T-cell (primary cell): ENCODE measurements around the gene PDXK. TPM values are rescaled to one million over a fixed set of nuclear protein-coding genes. Genes with fewer than 3 reads are reported as not detected.

Experiments used
- ATAC-seq, 4 experiments: fragments of 200-7000 bp in 3 of 4; fragments of 150-1000 bp in 1 of 4; cut with Tn5 transposase; replicated peaks in 1 of 4; 1 replicate in 3 of 4; 2 replicates in 1 of 4; pipeline ENCODE4 v1.10.0; 2021; ENCODE audit warnings: moderate library complexity in 3 of 4, mild to moderate bottlenecking in 2 of 4, moderate number of reproducible peaks in 1 of 4
- CTCF ChIA-PET, 2 donors: fragments of 300-600 bp; sonication (Branson Sonifier 250); formaldehyde crosslinking; loops; one replicate each; lab custom pipeline; 2022; ENCODE audit warnings: antibody characterized with exemption in 2 of 2; lab: Charles Lee
- POLR2A ChIA-PET, 2 donors: fragments of 300-600 bp; sonication (Branson Sonifier 250); formaldehyde crosslinking; loops; one replicate each; lab custom pipeline; 2022; ENCODE audit warnings: antibody characterized with exemption in 2 of 2; lab: Charles Lee
- DNase-seq, 35 experiments: peaks; one replicate each; pipeline versions ENCODE4 v3.0.0 to v3.0.0-alpha.2; 2013 to 2023
- H3K27ac ChIP-seq: one replicate; pipeline ENCODE4 v1.5.1; 2013; ENCODE audit warnings: low read length
- H3K27me3 ChIP-seq, 2 experiments: replicated peaks in 1 of 2; 1 replicate in 1 of 2; 2 replicates in 1 of 2; pipeline versions ENCODE4 v1.6.1 to v1.7.0; 2013; ENCODE audit warnings: low read length in 1 of 2, mixed read lengths in 1 of 2; ENCODE audit not compliant: control insufficient read depth in 2 of 2, insufficient read depth in 2 of 2; ENCODE audit errors: extremely low read depth in 1 of 2
- H3K36me3 ChIP-seq, 2 donors: 1 replicate in 1 of 2; 2 replicates in 1 of 2; pipeline versions ENCODE4 v1.6.1 to v1.7.0; 2013; ENCODE audit warnings: low read length in 1 of 2; ENCODE audit not compliant: control insufficient read depth in 2 of 2, insufficient read depth in 1 of 2; ENCODE audit errors: extremely low read depth in 1 of 2
- H3K4me1 ChIP-seq, 2 experiments: 1 replicate in 1 of 2; 2 replicates in 1 of 2; pipeline versions ENCODE4 v1.6.1 to v1.7.0; 2013; ENCODE audit warnings: low read length in 2 of 2, mixed read lengths in 1 of 2; ENCODE audit not compliant: insufficient read depth in 2 of 2, control insufficient read depth in 1 of 2; ENCODE audit errors: extremely low read depth in 1 of 2
- H3K4me3 ChIP-seq, 2 donors: 1 replicate in 1 of 2; 2 replicates in 1 of 2; pipeline versions ENCODE4 v1.5.1 to v1.7.0; 2013; ENCODE audit warnings: mild to moderate bottlenecking in 2 of 2, low read length in 1 of 2, moderate library complexity in 1 of 2; ENCODE audit not compliant: control insufficient read depth in 1 of 2; ENCODE audit errors: extremely low read depth in 1 of 2
- H3K9me3 ChIP-seq: 2 replicates; pipeline ENCODE4 v1.7.0; 2013
- H3K27ac Mint-ChIP-seq, 2 donors: one replicate each; pipeline ENCODE4 v1.8.0; 2020 to 2021; ENCODE audit warnings: mild to moderate bottlenecking in 2 of 2, mixed read lengths in 2 of 2
- H3K27me3 Mint-ChIP-seq, 2 donors: one replicate each; pipeline ENCODE4 v1.8.0; 2021 to 2022; ENCODE audit warnings: mixed read lengths in 2 of 2
- H3K36me3 Mint-ChIP-seq: one replicate; pipeline ENCODE4 v1.8.0; 2021; ENCODE audit warnings: mixed read lengths
- H3K4me1 Mint-ChIP-seq, 3 donors: one replicate each; pipeline ENCODE4 v1.8.0; 2020 to 2022; ENCODE audit warnings: mixed read lengths in 3 of 3, mild to moderate bottlenecking in 1 of 3
- H3K4me3 Mint-ChIP-seq, 3 donors: one replicate each; pipeline ENCODE4 v1.8.0; 2020 to 2022; ENCODE audit warnings: mild to moderate bottlenecking in 3 of 3, mixed read lengths in 3 of 3, moderate library complexity in 3 of 3
- H3K9me3 Mint-ChIP-seq, 3 donors: one replicate each; pipeline ENCODE4 v1.8.0; 2020 to 2022; ENCODE audit warnings: mixed read lengths in 3 of 3
- WGBS: methylation state at CpG from one replicate; pipeline ENCODE4 v1.1.5; 2013; ENCODE audit warnings: missing lambda C conversion rate; ENCODE audit not compliant: insufficient coverage; 5-methylcytosine and 5-hydroxymethylcytosine counted together
- total RNA-seq, 35 experiments: library from RNA in 6 of 35; stranded (reverse) in 6 of 35; fragments of 120-200 nt in 1 of 35; gene quantifications; one replicate each; pipeline versions ENCODE4 v1.2.1 to v1.2.4 and lab custom pipeline; 2013 to 2026

Gene PDXK
- total RNA-seq, 5 donors from 2014 or later (not counting 1 experiment from before 2014, with no cell fraction given) = 70.8 to 100 (median 80.2) TPM

GRCh38 chr21:43745772-43746517, 27.0 kb downstream of the PDXK start:
- Histone ChIP-seq H3K4me1 (peaks cover 0 to 3% of the 10 kb centered on the region in 2 experiments), H3K9me3 (no peaks in the 10 kb centered on the region), H3K27ac (no peak overlapping the region), H3K4me3 (no peak overlapping the region), H3K27me3 (no peaks in the 10 kb centered on the region), H3K36me3 (peaks cover 5 to 50% of the 10 kb centered on the region in 2 donors)
- no peak for DNase-seq
- no peaks in the 10 kb centered on the region for H3K27me3 Mint-ChIP-seq
- peaks cover 0 to 2% (median 0%) of the 10 kb centered on the region in 3 donors for H3K4me1 Mint-ChIP-seq
- ChIA-PET CTCF (no interaction called here), POLR2A (no interaction called here)
- 99% methylated on average over 13 of the region's 16 CpGs for WGBS
- no peak overlapping the region for H3K27ac Mint-ChIP-seq
- no peak overlapping the region for H3K4me3 Mint-ChIP-seq
- peaks cover 18% of the 10 kb centered on the region for H3K36me3 Mint-ChIP-seq
- no peaks in the 10 kb centered on the region for H3K9me3 Mint-ChIP-seq
- ATAC-seq = no peak

GRCh38 chr21:43748622-43749021, 29.7 kb downstream of the PDXK start:
- WGBS = 96% methylated on average over 12 of the region's 17 CpGs
- Histone ChIP-seq H3K4me1 (peaks cover 0 to 3% of the 10 kb centered on the region in 2 experiments), H3K27ac (no peak overlapping the region), H3K36me3 (peaks cover 0 to 57% of the 10 kb centered on the region in 2 donors), H3K9me3 (no peaks in the 10 kb centered on the region), H3K27me3 (no peaks in the 10 kb centered on the region), H3K4me3 (no peak overlapping the region)
- CTCF ChIA-PET = no interaction called here
- no peak for ATAC-seq
- POLR2A ChIA-PET = no interaction called here
- Mint-ChIP-seq H3K9me3 (no peaks in the 10 kb centered on the region), H3K4me3 (no peak overlapping the region), H3K27me3 (no peaks in the 10 kb centered on the region), H3K4me1 (no peaks in the 10 kb centered on the region), H3K36me3 (peaks cover 25% of the 10 kb centered on the region), H3K27ac (no peak overlapping the region)
- DNase-seq = no peak

- H3K27ac ChIP-seq = no peak overlapping the region
- Mint-ChIP-seq H3K27ac (no peak overlapping the region), H3K9me3 (no peaks in the 10 kb centered on the region), H3K4me1 (no peaks in the 10 kb centered on the region), H3K4me3 (no peak overlapping the region), H3K27me3 (no peaks in the 10 kb centered on the region), H3K36me3 (peaks cover 30% of the 10 kb centered on the region)
- peaks cover 0 to 3% of the 10 kb centered on the region in 2 experiments for H3K4me1 ChIP-seq
- no peaks in the 10 kb centered on the region for H3K27me3 ChIP-seq
- DNase-seq = no peak
- ChIA-PET CTCF (no interaction called here), POLR2A (interaction anchor here in 1 of 2 donors (0.6 kb wide), 1 partner anchor 593 kb away, joined by 3 read pairs; no protein-coding TSS in a partner anchor)
- peaks cover 11 to 52% of the 10 kb centered on the region in 2 donors for H3K36me3 ChIP-seq
- H3K4me3 ChIP-seq = no peak overlapping the region
- H3K9me3 ChIP-seq = no peaks in the 10 kb centered on the region
- 90% methylated on average over 11 of the region's 18 CpGs for WGBS
- peak in 2 of 4 experiments; percentile 20 to 29 for ATAC-seq
Observed at GRCh38 chr21:43749651-43750262, 30.8 kb downstream of the PDXK start.

- no peak overlapping the region for H3K4me3 ChIP-seq
- H3K27ac ChIP-seq = no peak overlapping the region
- POLR2A ChIA-PET = no interaction called here
- peaks cover 11 to 59% of the 10 kb centered on the region in 2 donors for H3K36me3 ChIP-seq
- DNase-seq (no peak), ATAC-seq (no peak)
- CTCF ChIA-PET = interaction anchor here in 1 of 2 donors (0.5 kb wide), 1 partner anchor 21 kb away, joined by 3 read pairs; no protein-coding TSS in a partner anchor
- Mint-ChIP-seq H3K9me3 (no peaks in the 10 kb centered on the region), H3K36me3 (peaks cover 26% of the 10 kb centered on the region), H3K4me1 (no peaks in the 10 kb centered on the region), H3K27ac (no peak overlapping the region), H3K27me3 (no peaks in the 10 kb centered on the region), H3K4me3 (no peak overlapping the region)
- no peaks in the 10 kb centered on the region for H3K9me3 ChIP-seq
- H3K4me1 ChIP-seq = peaks cover 0 to 3% of the 10 kb centered on the region in 2 experiments
- WGBS = 92% methylated on average over 26 of the region's 28 CpGs
- no peaks in the 10 kb centered on the region for H3K27me3 ChIP-seq
Observed at GRCh38 chr21:43750339-43751033, 31.6 kb downstream of the PDXK start.

GRCh38 chr21:43751955-43752591, 33.1 kb downstream of the PDXK start:
- Histone ChIP-seq H3K9me3 (no peaks in the 10 kb centered on the region), H3K36me3 (peaks cover 11 to 58% of the 10 kb centered on the region in 2 donors), H3K4me3 (no peak overlapping the region), H3K4me1 (peaks cover 0 to 3% of the 10 kb centered on the region in 2 experiments), H3K27ac (no peak overlapping the region), H3K27me3 (no peaks in the 10 kb centered on the region)
- DNase-seq (no peak), ATAC-seq (no peak)
- H3K36me3 Mint-ChIP-seq = peaks cover 30% of the 10 kb centered on the region
- no peaks in the 10 kb centered on the region for H3K27me3 Mint-ChIP-seq
- CTCF ChIA-PET = no interaction called here
- H3K4me1 Mint-ChIP-seq = no peaks in the 10 kb centered on the region
- POLR2A ChIA-PET = no interaction called here
- no peak overlapping the region for H3K4me3 Mint-ChIP-seq
- H3K27ac Mint-ChIP-seq = no peak overlapping the region
- H3K9me3 Mint-ChIP-seq = no peaks in the 10 kb centered on the region
- WGBS = 97% methylated on average over 17 of the region's 31 CpGs
